HG03108 (cell line): ENCODE measurements around the gene KLF3.
"Not testable (repeated sequence)": the region's sequence is repeated elsewhere in the genome, so short reads cannot be mapped to it uniquely, and the experiment has no call there.

ENCODE experiments used
- ATAC-seq: cut with Tn5 transposase; IDR thresholded peaks from one replicate; pipeline ENCODE4 v1.9.1; 2021; ENCODE audit warnings: moderate library complexity; ENCODE audit not compliant: unreplicated experiment

Gene KLF3

DNA sequence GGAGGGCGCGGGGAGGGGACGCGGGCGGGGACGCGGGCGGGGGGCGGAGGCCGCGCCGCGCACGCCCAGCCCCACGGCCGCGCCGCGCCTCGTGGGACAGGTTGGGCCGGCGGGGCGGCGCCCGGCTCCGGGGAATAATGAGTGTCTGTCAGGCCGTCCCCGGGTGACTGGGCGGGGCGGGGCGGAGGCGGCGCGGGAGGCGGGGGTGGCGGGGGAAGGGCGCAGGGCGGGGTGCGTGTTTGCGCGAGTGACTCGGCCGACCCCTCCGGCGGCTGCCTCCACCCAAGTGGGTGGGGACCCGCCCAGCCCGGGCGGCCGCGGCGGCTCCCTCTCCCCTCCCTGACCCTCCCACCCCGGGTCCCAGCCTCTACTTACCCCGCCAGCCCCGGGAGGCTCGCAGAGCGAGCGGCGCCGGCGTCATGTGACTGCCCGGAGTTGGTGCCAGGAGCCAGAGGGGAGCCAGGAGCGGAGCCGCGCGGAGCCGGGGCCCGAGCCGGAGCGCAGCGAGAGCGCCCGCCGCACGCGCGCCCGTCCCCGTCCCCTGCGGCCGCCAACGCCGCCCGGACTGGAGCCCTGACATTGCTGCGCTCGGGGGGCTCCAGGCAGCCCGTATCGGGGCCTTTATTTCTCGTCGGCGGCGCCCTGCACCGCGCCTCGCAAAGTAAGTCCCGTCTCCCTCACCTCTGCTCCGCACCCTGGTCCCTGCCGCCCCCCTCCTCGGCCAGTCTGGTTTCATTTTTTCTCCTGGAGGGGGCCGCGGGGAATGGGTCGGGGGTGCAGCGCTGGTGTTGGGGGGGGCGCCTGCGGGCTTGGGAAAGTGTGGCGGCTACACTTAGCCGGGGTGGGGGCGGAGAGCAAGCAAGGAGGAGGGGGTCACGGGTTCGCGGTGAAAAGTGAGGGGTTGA lies at the start of gene KLF3:
Gene KLF3 (plus strand): TSS at position 399 of the 905 bp plus-strand sequence. CDS start 16,427 bp downstream, outside the sequence.
- peak; percentile 60 for ATAC-seq

DNA sequence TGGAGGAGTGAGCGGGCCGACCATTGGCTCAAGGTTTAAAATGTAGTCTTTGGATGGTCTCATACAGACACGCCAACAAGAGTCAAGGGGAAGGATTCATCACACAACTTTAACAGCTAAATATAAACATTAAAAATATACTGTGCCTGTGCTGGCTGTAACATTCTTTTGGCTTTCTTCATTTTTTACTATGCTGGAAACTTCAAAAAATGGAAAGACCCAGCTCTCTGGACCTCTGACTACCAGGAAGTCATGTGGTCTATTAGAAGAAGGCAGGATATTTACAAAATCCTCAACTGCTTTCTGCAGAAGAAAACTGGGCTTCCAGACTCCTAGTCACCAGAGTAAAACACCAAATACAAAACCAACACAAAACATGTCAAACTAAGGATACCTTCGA lies 49.8 kb upstream of the KLF3 start:
- no peak for ATAC-seq

DNA sequence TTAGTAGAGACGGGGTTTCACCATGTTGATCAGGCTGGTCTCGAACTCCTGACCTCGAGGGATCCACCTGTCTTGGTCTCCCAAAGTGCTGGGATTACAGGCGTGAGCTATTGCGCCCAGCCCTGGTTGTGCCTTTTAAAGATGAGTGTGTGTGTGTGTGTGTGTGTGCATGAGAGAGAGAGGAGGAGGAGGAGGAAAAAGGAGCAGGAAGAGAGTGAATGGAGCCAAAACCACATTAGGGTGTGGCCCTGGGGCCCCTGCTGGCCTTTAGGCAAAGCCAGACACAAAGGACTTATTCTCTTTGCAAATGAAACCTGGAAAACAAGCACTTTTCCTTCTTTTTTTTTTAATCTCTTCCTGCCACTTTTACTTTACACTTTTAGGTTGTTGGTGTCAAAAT lies 48.2 kb upstream of the KLF3 start:
- no peak for ATAC-seq

DNA sequence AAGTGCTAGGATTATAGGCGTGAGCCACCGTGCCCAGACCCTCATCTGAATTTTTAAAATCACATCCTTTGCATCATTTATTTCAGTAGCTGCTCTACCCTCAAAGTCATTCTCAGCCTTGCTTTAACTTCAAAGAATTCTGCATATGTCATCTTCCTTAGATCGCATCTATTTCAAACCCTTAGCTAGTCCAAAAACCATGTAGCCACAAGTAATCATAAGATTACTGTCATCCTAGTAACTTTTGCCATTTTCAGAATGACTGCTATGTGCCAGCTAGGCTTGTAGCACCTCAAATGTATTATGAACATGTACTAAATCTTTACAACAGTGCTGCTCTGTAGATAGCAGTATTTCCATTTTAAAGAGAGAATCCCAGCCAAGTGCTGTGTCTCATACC lies 45.5 kb upstream of the KLF3 start:
- no peak for ATAC-seq

DNA sequence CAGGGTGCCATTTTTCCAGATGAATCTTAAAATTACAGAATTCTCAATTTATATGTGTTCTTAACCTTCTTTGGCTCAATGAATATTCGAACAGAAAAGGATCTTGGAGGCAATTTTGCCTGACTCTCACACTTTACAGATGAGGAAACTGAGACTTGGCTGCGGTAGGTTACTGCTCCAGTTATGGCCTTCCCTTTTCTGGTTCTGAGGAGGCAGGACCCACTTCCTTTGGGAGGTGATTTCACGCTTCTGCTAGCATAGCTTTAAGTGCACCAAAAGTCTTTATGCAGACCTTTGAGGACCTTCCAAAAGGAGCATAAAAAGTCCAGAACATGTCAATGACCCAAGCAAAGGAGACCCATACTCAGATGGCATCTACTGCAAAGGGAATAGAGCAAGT lies 44.7 kb upstream of the KLF3 start:
- ATAC-seq = no peak

DNA sequence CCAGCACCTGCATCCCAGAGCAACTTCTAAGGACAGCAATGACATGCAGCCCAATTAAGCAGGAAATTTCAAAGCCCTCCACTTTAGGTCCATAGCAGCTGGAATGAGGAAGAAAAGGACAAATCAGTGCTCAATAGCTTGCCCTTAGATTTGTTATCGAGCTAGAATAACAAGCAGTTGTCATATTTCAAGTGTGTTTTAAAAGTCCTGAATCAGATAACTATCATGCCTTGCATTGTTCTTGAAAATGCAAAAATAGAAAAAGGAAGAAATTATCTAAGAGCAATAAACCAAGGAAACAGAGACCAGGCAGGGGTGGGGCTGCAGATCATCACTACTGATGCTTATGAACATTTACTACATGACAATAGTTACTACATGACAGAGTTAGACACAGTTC lies 43.9 kb upstream of the KLF3 start:
- ATAC-seq = no peak

DNA sequence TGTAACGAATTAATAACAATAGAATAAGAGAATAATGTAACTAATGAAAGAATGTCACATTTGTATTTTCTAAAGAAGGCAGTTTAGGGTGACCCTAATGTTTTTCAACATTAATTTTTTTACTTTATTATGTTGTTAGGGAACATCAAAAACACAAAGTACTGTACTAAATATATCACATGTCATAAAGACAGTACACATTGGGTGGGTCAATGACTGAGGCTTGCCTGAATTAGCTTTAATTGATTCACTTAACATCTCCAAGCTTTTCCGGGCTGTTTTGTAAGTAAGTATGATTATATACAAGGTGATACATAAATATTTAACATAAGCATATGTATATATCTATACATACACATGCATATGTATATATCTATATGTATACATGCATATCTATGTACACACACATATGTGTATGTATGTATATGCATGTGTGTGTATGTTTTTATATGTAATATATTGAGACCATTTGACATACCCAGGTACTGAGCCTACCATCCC lies 43.4 kb upstream of the KLF3 start:
- ATAC-seq = no peak

DNA sequence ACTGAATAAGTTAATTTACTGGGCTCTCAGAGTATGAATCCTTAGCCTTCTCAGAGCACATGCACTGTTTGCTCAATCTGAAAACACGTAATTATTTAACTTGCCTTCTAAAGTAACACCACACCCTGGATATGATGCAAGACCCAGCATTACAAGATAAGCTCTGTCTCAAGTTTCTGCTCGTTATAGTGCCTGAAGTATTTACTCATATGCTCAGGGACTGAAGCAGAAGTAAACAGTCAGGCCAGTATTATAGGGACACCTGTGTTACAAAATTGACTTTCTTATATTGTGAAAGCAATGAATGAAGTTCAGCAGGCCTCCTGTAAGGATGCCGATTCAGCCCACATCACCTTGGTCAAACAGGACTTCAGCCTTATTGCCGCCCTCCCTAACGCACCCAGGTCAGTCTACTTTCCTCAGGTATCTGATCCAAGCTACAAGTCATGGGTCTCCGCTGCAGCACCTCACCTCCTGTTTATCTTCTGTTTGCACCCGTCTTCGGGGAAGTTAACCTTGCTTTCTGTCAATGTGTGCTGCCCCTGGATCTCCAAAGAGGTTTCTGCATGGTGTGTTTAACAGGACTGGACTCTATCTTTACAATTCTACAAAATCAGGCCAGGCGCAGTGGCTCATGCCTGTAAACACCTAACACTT lies 42.8 kb upstream of the KLF3 start:
- ATAC-seq = no peak

DNA sequence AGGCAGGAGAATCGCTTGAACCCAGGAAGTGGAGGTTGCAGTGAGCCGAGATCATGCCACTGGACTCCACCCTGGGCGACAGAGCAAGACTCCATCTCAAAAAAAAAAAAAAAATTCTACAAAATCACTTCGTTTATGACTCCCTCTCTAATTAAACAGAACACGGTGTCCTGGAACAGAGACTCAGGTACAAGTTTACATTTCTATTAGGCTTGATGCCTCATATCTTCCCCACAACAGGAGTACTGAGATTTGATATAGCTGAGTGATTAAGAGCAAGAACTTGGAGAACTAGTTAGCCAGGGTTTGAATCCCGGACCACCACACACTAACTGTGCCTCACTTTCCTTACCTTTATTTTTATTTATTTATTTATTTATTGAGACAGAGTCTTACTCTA lies 42.2 kb upstream of the KLF3 start:
- ATAC-seq = no peak

DNA sequence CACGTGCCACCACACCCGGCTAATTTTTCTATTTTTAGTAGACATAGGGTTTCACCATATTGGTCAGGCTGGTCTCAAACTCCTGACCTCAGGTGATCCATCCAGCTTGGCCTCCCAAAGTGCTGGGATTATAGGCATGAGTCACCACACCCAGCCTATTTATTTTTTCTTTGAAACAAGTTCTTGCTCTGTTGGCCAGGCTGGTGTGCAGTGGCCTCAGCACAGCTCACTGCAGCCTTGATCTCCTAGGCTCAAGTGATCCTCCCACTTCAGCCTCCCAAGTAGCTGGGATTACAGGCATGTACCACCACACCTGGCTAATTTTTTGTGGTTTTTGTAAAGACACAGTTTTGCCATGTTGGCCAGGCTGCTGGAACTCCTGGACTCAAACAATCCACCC lies 41.7 kb upstream of the KLF3 start:
- ATAC-seq = not testable (repeated sequence)

DNA sequence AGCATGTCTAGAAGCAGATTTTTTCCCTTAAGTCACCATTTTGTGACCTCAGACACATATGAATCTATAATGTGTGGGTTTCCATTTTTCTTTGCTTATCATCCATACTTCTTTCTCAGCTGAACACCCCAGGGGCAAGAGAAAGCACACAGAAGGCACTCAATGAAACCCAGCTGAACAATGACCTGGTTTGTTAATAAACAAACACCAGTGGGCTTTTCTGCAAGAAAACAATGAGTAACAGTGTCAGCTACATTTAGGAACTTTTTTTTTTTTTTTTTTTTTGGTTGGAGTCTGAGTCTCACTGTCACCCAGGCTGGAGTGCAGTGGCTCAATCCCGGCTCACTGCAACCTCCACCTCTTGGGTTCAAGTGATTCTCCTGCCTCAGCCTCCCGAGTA lies 40.7 kb upstream of the KLF3 start:
- ATAC-seq = no peak

DNA sequence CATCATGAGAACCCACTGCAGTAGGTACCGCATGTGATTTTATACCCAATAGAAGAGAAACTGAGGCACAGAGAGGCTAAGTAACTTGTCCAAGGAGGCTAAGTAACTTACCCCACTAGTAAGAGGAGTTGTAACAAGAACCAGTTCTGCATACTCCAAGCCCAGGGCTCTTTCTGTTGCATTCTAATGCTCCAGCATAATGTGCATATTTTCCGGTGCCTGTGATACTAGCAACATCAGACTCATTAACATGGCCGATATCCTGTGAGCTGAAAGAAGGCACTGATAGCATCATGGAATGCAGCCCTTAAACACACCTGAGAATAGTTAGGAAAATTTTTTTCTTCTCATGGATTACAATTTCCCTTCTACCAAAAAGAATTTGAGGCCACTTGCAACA lies 39.7 kb upstream of the KLF3 start:
- ATAC-seq = no peak

DNA sequence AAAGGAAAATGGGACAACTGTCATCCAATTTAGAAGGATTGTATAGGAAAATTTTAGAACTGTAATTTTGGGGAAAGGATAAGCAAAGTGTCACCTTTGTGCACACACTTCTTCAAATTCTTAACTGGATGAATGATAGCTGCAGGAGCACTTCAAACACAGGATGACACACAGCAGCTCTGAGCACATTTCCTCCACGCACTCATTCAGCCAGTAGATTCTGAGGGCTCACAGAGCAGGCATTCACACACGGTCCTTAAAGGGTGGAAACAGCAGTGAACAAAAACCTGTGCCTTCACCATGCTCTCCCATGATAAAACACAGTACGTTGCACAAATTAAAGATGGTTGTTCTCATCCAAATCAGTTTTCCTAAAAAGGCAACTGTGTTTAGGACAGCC lies 38.5 kb upstream of the KLF3 start:
- ATAC-seq = no peak

DNA sequence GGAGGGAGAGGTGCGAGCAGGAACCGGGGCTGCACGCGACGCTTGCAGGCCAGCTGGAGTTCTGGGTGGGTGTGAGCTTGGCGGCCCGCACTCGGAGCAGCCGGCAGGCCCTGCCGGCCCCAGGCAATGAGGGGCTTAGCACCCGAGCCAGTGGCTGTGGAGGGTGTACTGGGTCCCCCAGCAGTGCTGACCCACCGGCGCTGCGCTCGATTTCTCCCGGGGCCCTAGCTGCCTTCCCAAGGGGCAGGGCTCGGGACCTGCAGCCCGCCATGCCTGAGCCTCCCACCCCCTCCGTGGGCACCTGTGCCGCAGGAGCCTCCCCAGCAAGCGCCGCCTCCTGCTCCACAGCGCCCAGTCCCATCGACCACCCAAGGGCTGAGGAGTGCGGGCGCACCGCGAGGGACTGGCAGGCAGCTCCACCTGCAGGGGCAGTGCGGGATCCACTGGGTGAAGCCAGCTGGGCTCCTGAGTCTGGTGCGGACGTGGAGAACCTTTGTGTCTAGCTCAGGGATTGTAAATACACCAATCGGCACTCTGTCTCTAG lies 37.0 kb upstream of the KLF3 start:
- ATAC-seq = not testable (repeated sequence)

DNA sequence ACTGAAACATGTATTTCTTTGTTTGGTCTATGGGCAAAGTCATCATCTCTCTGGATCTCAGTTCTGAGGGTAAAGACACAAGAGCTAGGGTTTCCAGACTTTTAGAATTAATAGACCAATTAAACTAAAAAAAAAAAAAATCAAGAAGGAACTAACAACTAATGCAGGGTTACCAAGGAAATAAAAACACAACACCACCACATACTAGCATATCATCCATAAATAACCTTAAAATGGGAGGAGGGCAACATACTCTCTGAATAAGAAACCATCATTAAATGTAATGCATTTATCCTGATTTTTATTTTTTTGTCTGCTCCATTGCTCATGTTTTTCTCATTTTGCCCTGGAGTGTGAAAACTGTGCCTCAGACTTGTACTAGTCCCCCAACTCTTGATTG lies 33.5 kb upstream of the KLF3 start:
- no peak for ATAC-seq

DNA sequence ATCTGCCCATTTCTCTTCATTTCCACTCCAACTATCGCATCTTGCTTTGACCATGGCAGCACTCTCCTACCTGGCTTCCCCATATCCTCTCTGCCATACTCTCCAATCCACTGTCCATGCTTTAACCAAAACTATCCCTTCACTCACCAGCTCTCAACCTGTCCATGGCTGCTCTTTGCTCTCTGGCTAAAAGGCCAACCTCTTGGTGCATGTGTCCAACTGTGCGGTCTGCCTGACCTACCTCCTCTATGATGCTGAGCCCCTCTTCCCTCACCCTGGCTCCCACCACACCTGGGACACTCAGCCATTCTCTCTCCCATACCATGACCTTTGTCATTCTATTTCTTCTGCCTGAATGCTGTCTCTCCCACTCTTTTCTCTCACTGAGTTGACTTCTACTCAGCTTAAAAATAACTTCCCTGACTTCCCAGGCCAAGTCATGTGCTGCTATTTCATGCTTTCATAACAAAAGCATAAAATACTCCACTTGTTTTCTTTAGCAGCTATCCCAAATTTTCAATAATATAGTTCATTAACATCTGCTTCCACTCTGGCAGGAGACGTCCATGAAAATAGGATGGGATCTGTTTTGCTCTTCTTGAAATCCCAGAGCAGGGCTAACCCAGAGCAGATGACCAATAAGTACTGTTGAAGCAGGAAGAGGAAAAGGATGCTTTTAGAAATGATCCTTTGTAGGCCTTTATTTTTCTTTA lies 29.8 kb upstream of the KLF3 start:
- no peak for ATAC-seq

DNA sequence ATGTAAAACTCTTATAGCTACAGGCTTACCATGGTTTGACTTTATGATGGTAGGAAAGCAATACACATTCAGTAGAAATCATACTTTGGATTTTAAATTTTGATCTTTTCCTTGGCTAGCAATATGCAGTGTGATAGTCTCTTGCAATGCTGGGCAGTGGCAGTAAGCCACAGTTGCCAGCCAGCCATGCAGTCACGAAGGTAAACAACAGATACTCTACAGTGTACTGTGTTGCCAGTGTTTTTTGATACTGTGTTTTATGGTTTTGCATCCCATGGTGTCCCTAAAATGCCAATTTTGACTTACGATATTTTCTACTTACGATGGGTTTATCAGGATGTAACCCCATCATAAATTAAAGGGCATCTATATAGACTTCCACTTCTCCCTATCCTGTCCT lies 24.8 kb upstream of the KLF3 start:
- ATAC-seq = no peak

DNA sequence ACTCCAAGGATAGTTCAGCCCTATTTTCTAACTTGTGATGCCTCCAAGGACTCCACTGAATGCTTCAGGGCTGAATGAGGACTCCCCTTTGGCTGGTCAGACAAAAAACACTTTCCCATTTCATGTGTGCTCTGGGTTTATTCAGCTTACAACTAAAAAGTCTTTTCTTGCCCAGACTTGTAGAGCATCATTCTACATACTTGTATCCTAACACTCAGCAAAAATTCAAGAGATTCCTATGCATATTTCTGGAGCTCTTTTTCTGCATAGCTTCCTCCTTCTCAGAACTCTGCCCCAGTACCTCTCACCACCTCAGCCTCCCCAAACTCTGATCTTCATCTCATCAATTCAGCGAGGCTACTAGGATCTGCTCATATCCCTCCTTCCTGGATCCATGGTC lies 22.2 kb upstream of the KLF3 start:
- ATAC-seq = no peak

DNA sequence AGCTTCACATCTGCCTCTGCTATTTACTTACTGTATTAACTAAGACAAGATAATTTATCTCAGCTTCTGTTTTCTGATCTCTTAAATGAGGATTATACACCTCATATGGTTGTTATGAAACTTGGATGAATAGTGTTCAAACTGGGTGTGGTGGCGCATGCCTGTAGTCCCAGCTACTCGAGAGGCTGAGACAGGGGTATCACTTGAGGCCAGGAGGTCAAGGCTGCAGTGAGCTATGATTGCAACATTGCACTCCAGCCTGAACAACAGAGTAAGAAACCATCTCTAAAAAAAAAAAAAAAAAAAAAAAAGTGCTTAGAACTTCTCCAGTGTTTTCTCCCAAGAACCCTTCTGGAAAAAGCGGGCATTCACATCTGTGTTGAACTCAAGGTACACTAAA lies 19.8 kb upstream of the KLF3 start:
- ATAC-seq = no peak

DNA sequence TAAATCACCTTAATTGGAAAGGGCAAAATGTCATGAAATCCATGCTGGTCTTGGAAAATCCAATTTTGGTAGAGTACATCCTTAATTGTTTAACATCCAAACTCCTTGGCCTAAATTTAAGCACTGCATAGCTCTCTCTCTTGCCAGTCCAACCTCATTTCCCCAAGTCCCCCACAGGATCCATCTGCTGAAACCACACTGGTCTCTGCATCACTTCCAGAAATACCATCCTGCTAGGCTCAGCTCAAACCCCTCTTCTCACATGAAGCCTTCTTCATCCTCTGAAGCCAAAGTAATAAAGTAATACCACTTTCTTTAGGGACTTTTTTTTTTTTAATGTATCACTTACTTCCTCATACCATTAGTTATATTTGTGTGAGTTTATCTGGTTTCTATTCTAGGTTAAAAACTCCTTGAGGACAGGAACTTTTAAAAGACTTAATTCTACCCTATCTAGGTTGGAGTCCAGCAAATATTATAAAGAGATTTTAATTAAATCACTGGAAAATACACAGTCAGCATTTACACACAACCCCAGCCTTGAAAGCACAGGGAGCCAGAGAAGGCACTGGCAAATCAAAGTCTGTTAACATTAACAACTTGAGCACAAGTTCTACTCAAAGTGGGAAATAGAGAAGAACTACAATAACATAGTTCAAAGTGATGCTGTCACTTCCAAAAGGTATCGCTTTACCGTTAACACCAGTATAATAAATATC lies 16.7 kb upstream of the KLF3 start:
- ATAC-seq = no peak

DNA sequence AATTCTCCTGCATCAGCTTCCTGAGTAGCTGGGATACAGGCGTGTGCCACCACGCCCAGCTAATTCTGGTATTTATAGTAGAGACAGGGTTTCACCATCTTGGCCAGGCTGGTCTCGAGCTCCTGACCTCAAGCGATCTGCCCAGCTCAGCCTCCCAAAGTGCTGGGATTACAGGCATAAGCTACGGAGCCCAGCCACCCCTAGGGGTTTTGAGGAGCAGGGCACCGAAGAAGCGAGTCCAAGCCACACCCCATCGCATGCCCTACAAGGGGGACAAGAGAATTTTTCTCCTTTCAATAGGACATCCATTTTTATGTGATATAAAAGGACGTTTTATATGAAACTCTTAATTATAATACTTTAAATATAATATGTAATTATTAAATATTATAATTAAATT lies 13.9 kb upstream of the KLF3 start:
- no peak for ATAC-seq
